SU-DHL-6 (cell line): ENCODE data around the gene PEX13.

Experiments used
- EZH2phosphoT487 ChIP-seq: fragments of 200-600 bp; sonication (generic), shearing (Covaris generic); conservative IDR thresholded peaks from 2 replicates; pipeline ENCODE4 v1.6.1; 2018; ENCODE audit warnings: mild to moderate bottlenecking, antibody characterized with exemption, low read length, moderate library complexity, mixed read lengths
- TF ChIP-seq, protein P1 (sequence below): fragments of 200-600 bp; sonication (generic); IDR thresholded peaks from one replicate; pipeline ENCODE4 v1.5.1; 2017; ENCODE audit warnings: antibody characterized with exemption, mild to moderate bottlenecking, low read length, moderate library complexity; ENCODE audit not compliant: insufficient read depth, poor library complexity, severe bottlenecking

DNA sequence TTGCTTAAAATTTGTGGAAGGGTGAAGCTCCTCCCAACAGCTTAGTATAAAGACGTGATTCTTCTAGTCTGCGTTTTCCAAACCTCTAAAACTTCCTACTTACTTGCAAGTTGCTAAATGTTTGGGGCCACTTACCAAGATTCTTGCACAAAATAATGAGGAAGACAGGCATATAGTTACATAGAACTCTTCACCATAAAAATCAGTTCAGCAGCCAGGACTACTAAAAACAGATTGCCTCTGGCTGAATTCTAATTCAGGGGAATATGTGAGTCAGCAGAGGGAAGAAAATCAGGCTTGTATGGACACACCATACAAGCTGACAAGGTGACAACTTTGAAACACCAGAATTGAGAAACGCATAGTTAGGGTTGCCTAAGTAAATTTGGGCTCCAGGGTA, 2.8 kb upstream of the PEX13 start:
- TF ChIP-seq, protein P1, sequence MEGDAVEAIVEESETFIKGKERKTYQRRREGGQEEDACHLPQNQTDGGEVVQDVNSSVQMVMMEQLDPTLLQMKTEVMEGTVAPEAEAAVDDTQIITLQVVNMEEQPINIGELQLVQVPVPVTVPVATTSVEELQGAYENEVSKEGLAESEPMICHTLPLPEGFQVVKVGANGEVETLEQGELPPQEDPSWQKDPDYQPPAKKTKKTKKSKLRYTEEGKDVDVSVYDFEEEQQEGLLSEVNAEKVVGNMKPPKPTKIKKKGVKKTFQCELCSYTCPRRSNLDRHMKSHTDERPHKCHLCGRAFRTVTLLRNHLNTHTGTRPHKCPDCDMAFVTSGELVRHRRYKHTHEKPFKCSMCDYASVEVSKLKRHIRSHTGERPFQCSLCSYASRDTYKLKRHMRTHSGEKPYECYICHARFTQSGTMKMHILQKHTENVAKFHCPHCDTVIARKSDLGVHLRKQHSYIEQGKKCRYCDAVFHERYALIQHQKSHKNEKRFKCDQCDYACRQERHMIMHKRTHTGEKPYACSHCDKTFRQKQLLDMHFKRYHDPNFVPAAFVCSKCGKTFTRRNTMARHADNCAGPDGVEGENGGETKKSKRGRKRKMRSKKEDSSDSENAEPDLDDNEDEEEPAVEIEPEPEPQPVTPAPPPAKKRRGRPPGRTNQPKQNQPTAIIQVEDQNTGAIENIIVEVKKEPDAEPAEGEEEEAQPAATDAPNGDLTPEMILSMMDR = no peak
- no peak for TF ChIP-seq EZH2phosphoT487
